Peyer's patch (tissue), 4 donors: ENCODE results near the gene MPHOSPH8.

ENCODE experiments used
- POLR2A ChIP-seq, 2 donors: fragments of 450-650 bp; IDR thresholded peaks; one replicate each; pipeline ENCODE4 v1.5.1; 2017; ENCODE audit warnings: antibody characterized with exemption in 2 of 2, mild to moderate bottlenecking in 2 of 2, moderate library complexity in 2 of 2
- TF ChIP-seq, protein P1 (sequence below), 6 experiments: fragments of 450-650 bp in 4 of 6; fragments of 200-600 bp in 2 of 6; sonication (generic) in 1 of 6; IDR thresholded peaks; one replicate each; pipeline ENCODE4 v1.5.1; 2017 to 2019; ENCODE audit warnings: antibody characterized with exemption in 6 of 6, mild to moderate bottlenecking in 3 of 6, moderate library complexity in 1 of 6

- TF ChIP-seq, protein P1, sequence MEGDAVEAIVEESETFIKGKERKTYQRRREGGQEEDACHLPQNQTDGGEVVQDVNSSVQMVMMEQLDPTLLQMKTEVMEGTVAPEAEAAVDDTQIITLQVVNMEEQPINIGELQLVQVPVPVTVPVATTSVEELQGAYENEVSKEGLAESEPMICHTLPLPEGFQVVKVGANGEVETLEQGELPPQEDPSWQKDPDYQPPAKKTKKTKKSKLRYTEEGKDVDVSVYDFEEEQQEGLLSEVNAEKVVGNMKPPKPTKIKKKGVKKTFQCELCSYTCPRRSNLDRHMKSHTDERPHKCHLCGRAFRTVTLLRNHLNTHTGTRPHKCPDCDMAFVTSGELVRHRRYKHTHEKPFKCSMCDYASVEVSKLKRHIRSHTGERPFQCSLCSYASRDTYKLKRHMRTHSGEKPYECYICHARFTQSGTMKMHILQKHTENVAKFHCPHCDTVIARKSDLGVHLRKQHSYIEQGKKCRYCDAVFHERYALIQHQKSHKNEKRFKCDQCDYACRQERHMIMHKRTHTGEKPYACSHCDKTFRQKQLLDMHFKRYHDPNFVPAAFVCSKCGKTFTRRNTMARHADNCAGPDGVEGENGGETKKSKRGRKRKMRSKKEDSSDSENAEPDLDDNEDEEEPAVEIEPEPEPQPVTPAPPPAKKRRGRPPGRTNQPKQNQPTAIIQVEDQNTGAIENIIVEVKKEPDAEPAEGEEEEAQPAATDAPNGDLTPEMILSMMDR (IDR thresholded peaks at IDR 0.05), result no peak
- TF ChIP-seq POLR2A (IDR thresholded peaks at IDR 0.05), result no peak
These were observed 24.6 kb downstream of the MPHOSPH8 start for GRCh38 chr13:19657872-19658591.
